OCI-LY3 (cell line): ENCODE measurements around the gene MXD3.

Experiments used
- H2AFZ ChIP-seq: fragments of 200-600, 300-600 bp; shearing (Covaris generic); 2 replicates; pipeline ENCODE4 v1.6.0; 2014; ENCODE audit warnings: antibody characterized with exemption, low read depth, low read length
- H3K27ac ChIP-seq: fragments of 200-600, 300-600 bp; sonication (generic); 2 replicates; pipeline ENCODE4 v1.5.1; 2014; ENCODE audit warnings: mild to moderate bottlenecking, low read length, moderate library complexity, mixed read lengths
- H3K27me3 ChIP-seq: fragments of 200-600, 300-600 bp; sonication (generic); 2 replicates; pipeline ENCODE4 v1.6.1; 2014; ENCODE audit warnings: low read depth, low read length, mixed read lengths
- H3K36me3 ChIP-seq: fragments of 200-600, 300-600 bp; sonication (generic); replicated peaks from 2 replicates; pipeline ENCODE3; 2014; ENCODE audit warnings: low read depth, low read length, mixed read lengths
- H3K4me1 ChIP-seq: fragments of 300-600, 200-600 bp; sonication (generic); 2 replicates; pipeline ENCODE4 v1.6.1; 2014; ENCODE audit warnings: low read length, mixed read lengths
- H3K4me2 ChIP-seq: fragments of 200-600, 300-600 bp; sonication (generic); 2 replicates; pipeline ENCODE4 v1.6.1; 2014; ENCODE audit warnings: low read length, mixed read lengths
- H3K4me3 ChIP-seq: fragments of 300-600, 200-600 bp; sonication (generic); 2 replicates; pipeline ENCODE4 v1.5.1; 2014; ENCODE audit warnings: antibody characterized with exemption, mild to moderate bottlenecking, low read length, moderate library complexity
- H3K79me2 ChIP-seq: fragments of 300-600, 200-600 bp; shearing (Covaris generic); 2 replicates; pipeline ENCODE4 v1.6.1; 2014; ENCODE audit warnings: mild to moderate bottlenecking, low read length, mixed read lengths
- H3K9ac ChIP-seq: fragments of 300-600, 200-600 bp; shearing (Covaris generic); 2 replicates; pipeline ENCODE4 v1.6.0; 2014; ENCODE audit warnings: mild to moderate bottlenecking, low read length, moderate library complexity
- H3K9me3 ChIP-seq: fragments of 200-600, 300-600 bp; shearing (Covaris generic); 2 replicates; pipeline ENCODE4 v1.6.1; 2014; ENCODE audit warnings: low read length, mixed read lengths; ENCODE audit not compliant: insufficient read depth
- H4K20me1 ChIP-seq: fragments of 200-600, 300-600 bp; sonication (generic); 2 replicates; pipeline ENCODE4 v1.6.1; 2016; ENCODE audit warnings: low read length, mixed read lengths; ENCODE audit not compliant: insufficient read depth
- CTCF ChIP-seq: fragments of 200-600, 300-600 bp; sonication (generic); IDR thresholded peaks from 2 replicates; pipeline ENCODE4 v1.5.1; 2014; ENCODE audit warnings: antibody characterized with exemption, low read length, low read depth
- EZH2phosphoT487 ChIP-seq: fragments of 200-600 bp; shearing (Covaris generic); IDR thresholded peaks from 2 replicates; pipeline ENCODE4 v1.6.1; 2018; ENCODE audit warnings: antibody characterized with exemption, mixed run types, low read depth

Gene MXD3

GRCh38 chr5:177327539-177328522, 16.1 kb upstream of the MXD3 start:
- H3K27ac ChIP-seq = no peak overlapping the region

DNA sequence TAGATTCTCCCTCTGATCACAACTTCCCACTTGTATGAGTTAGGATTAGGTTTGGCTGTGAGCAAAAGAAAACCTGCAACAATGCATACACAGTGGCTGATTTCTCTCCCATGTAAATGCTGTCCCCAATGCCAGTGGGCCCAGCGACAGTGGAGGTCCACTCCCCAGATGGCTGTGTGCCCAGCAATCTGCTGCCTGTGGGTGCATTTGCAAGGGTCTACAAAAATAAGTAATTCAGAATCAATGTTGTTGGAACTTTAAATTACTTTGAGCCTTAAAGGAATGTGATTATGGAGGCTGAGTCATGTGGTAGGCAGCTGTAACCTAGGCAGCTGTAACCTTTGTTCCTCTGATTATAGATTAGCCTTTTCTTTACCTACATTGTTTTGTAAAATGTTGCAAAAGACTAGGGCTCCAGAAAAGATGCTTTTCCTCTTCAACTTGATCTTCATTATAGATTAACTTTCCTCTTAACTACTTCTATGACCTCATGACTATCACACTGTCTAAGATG, 14.2 kb upstream of the MXD3 start:
- TF ChIP-seq EZH2phosphoT487 (no peak), CTCF (no peak)
- Histone ChIP-seq H2AFZ (no peak overlapping the region), H3K4me3 (no peak overlapping the region), H3K79me2 (no peaks in the 10 kb centered on the region), H3K36me3 (peaks cover 5% of the 10 kb centered on the region), H3K4me2 (no peak overlapping the region), H3K9me3 (no peaks in the 10 kb centered on the region), H3K27me3 (no peaks in the 10 kb centered on the region), H4K20me1 (no peaks in the 10 kb centered on the region), H3K27ac (no peak overlapping the region), H3K9ac (no peak overlapping the region), H3K4me1 (peaks cover 2% of the 10 kb centered on the region; the same call in 1 of the 2 replicates)

More at GRCh38 chr5:177327539-177328522, 16.1 kb upstream of the MXD3 start:
- H4K20me1 ChIP-seq = no peaks in the 10 kb centered on the region
- TF ChIP-seq EZH2phosphoT487 (no peak), CTCF (no peak)
- peaks cover 7% of the 10 kb centered on the region for H3K36me3 ChIP-seq
- H3K79me2 ChIP-seq = no peaks in the 10 kb centered on the region
- H3K9ac ChIP-seq = no peak overlapping the region
- no peak overlapping the region for H2AFZ ChIP-seq
- H3K27me3 ChIP-seq = no peaks in the 10 kb centered on the region
- H3K9me3 ChIP-seq = no peaks in the 10 kb centered on the region
- no peak overlapping the region for H3K4me2 ChIP-seq
- H3K4me3 ChIP-seq = no peak overlapping the region
- H3K4me1 ChIP-seq = no peaks in the 10 kb centered on the region

DNA sequence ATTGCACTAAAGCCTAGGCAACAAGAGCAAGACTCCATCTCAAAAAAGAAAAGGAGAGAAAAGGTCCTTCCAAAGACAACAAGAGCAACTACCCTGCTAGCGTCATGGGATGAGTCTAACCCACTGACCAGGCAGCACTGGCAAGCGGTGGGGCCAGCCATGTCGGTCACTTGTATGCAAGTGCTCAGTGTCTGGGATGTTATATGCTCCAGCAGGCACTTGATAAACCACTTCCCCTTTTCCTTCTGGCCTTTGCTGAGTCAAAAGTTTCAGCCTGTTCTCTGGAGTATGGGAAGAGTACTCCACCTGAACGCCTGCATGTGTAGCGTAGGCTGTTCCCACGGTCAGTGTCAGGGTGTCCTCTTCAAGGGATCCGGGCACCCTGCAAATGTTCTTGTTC, 9.2 kb upstream of the MXD3 start:
- Histone ChIP-seq H3K4me1 (peaks cover 10% of the 10 kb centered on the region; the same call in 1 of the 2 replicates), H3K9me3 (no peaks in the 10 kb centered on the region), H3K79me2 (no peaks in the 10 kb centered on the region), H4K20me1 (peaks cover 4% of the 10 kb centered on the region; the same call in 1 of the 2 replicates), H3K27me3 (no peaks in the 10 kb centered on the region), H3K36me3 (no peaks in the 10 kb centered on the region), H3K4me3 (no peak overlapping the region), H2AFZ (no peak overlapping the region), H3K4me2 (no peak overlapping the region), H3K9ac (no peak overlapping the region), H3K27ac (no peak overlapping the region)
- no peak for TF ChIP-seq EZH2phosphoT487
- TF ChIP-seq CTCF = no peak

DNA sequence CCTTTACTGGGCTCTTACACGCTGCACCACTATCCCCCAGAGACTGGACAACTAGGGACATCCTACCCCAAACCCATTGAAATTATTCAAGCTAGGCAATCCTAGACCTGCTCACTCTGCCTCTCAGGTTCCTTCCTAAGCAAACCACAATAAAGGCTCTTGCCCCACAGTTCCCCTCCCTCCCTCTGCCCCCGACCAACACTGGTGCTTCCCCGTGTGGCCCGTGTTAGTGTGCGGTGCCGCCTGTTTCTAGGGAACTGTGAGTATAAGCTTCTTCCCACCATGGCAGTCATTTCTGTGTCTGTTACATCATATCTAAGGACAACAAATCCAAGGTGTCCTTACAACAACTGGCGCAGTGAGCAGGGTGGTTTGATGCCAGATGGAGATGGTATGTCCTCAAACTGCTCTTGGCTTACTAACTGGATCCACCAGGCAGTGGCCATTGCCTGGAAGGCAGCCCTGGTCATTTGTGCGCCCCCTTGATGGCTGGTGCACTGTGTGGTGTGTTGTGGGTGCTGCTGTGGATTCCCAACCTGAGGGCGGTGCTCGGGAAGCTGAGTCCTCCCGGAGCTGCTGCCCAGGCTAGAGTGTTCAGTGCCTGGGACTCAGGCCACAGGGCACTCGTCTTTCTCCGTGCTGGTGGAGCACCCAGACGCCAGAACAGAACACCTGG, 8.4 kb upstream of the MXD3 start:
- Histone ChIP-seq H3K27ac (no peak overlapping the region), H2AFZ (no peak overlapping the region), H3K4me3 (no peak overlapping the region), H3K4me2 (no peak overlapping the region), H3K27me3 (no peaks in the 10 kb centered on the region), H3K36me3 (no peaks in the 10 kb centered on the region), H3K4me1 (peaks cover 10% of the 10 kb centered on the region; the same call in 1 of the 2 replicates), H4K20me1 (peaks cover 4% of the 10 kb centered on the region; the same call in 1 of the 2 replicates), H3K9me3 (no peaks in the 10 kb centered on the region), H3K79me2 (no peaks in the 10 kb centered on the region), H3K9ac (no peak overlapping the region)
- no peak for TF ChIP-seq EZH2phosphoT487
- TF ChIP-seq CTCF = no peak
